Fibroblast of pulmonary artery (primary cell): ENCODE data around the gene FLII.

Source experiments
- DNase-seq: peaks from one replicate; pipeline ENCODE4 v3.0.0-alpha.2; 2010; ENCODE audit warnings: low read depth
- H3K4me3 ChIP-seq: replicated peaks from 2 replicates; pipeline ENCODE4 v1.5.1; 2011; ENCODE audit warnings: low read depth, mild to moderate bottlenecking, control low read depth, low read length, moderate library complexity
- TF ChIP-seq, protein P1 (sequence below): IDR thresholded peaks from 2 replicates; pipeline ENCODE4 v1.5.1; 2011; ENCODE audit warnings: mild to moderate bottlenecking, control low read depth, low read length, inconsistent platforms; ENCODE audit errors: missing control alignments

The FLII gene

GRCh38 chr17:18235743-18236256 lies 22.7 kb downstream of the FLII start:
- no peak overlapping the region for H3K4me3 ChIP-seq
- peak; percentile 53 for DNase-seq
- TF ChIP-seq, protein P1, sequence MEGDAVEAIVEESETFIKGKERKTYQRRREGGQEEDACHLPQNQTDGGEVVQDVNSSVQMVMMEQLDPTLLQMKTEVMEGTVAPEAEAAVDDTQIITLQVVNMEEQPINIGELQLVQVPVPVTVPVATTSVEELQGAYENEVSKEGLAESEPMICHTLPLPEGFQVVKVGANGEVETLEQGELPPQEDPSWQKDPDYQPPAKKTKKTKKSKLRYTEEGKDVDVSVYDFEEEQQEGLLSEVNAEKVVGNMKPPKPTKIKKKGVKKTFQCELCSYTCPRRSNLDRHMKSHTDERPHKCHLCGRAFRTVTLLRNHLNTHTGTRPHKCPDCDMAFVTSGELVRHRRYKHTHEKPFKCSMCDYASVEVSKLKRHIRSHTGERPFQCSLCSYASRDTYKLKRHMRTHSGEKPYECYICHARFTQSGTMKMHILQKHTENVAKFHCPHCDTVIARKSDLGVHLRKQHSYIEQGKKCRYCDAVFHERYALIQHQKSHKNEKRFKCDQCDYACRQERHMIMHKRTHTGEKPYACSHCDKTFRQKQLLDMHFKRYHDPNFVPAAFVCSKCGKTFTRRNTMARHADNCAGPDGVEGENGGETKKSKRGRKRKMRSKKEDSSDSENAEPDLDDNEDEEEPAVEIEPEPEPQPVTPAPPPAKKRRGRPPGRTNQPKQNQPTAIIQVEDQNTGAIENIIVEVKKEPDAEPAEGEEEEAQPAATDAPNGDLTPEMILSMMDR, result no peak

GRCh38 chr17:18234853-18235380 lies 23.6 kb downstream of the FLII start:
- TF ChIP-seq, protein P1, result no peak
- DNase-seq, result no peak
- H3K4me3 ChIP-seq, result no peak overlapping the region

- no peak for DNase-seq
- TF ChIP-seq, protein P1, result no peak
- no peak overlapping the region for H3K4me3 ChIP-seq
Observed at GRCh38 chr17:18233803-18234518, 24.6 kb downstream of the FLII start.

DNA sequence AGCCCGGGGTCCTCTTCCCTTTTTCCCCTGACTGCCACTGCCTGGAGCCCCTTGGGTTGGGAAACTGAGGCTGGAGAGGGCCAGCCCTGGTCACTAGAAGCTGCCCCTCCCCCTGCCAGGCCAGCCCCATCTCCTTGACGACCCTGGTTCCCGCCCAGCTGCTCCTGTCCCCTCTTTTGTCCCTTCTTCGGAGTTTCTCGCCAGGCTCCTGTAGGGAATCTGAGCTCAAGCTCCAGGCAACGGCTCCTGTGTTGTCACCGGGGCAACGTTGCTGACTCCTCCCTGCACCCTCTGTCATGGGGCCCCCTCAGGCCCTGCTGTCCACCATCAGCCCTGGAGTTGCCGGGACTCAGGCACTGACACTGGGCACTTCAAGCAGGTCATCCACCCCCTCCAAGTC lies 27.4 kb downstream of the FLII start:
- TF ChIP-seq, protein P1, result no peak
- DNase-seq, result no peak
- H3K4me3 ChIP-seq, result no peak overlapping the region

DNA sequence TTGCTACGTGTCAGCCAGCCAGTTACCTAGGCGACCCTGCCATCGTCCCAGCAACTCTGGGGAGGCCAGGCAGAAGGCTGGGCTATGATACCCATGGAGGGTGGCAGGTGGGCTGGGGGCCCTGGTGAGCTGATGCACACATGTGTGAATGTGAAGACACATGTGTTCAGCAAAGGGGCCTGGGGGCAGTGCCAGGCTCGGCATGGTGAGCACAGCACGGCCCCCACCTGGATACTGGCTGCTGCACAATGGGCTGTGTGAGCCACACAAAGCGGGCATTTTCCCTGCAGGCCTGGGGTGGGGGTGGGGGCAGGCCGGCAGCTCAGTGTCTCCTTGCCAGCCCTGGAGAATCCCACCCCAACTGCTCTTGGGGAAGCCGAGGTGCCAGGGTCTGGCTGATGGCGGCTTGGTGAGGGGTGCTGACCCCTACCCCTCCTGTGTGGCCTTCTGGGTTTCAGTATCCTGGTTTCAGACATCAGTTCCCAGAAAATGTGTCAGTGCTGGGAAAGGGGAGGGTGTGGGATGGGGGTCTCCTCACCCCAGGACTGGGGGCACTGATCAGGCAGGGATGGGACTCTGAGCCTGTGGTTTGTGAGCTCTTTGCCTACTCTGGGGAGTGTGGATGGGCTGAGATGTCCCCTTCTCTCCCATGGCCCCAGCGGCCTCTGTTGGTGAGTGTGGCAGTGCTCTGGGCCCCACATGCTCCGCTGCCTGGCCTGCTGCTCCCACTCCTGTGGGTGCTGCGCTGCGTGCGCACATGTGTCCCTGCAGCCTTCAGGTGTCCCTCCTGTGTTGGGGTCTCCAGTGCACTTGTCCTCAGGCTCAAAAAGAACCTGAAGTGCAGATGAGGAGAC lies 28.0 kb downstream of the FLII start:
- no peak overlapping the region for H3K4me3 ChIP-seq
- no peak for DNase-seq
- TF ChIP-seq, protein P1, result no peak

- TF ChIP-seq, protein P1, result no peak
- no peak overlapping the region for H3K4me3 ChIP-seq
- DNase-seq, result no peak
Observed at GRCh38 chr17:18229771-18230170, 28.8 kb downstream of the FLII start.
